Kidney (tissue), 14 donors: ENCODE data around the gene PARP15. TPM values are rescaled to one million over a fixed set of nuclear protein-coding genes. Genes with fewer than 3 reads are reported as not detected.

ENCODE experiments used
- DNase-seq, 5 donors: peaks; one replicate each; pipeline ENCODE4 v3.0.0-alpha.2; 2013 to 2020
- FAIRE-seq: peaks from 2 replicates; lab custom pipeline; 2012; peaks lifted over from hg19 to GRCh38; lab: Jason Lieb, UNC
- H3K27ac ChIP-seq, 2 donors: one replicate each; pipeline ENCODE4 v1.7.0; 2013; ENCODE audit warnings: low read depth in 2 of 2, low read length in 2 of 2, inconsistent platforms in 1 of 2
- H3K27me3 ChIP-seq: one replicate; pipeline ENCODE4 v1.7.1; 2013; ENCODE audit warnings: low read length, inconsistent platforms; ENCODE audit not compliant: control insufficient read depth, insufficient read depth
- H3K36me3 ChIP-seq, 3 donors: one replicate each; pipeline versions ENCODE4 v1.7.0 to v1.7.1; 2013; ENCODE audit warnings: low read length in 3 of 3, control low read depth in 1 of 3, inconsistent platforms in 1 of 3; ENCODE audit not compliant: insufficient read depth in 3 of 3, control insufficient read depth in 2 of 3
- H3K4me1 ChIP-seq, 3 donors: one replicate each; pipeline versions ENCODE4 v1.7.0 to v1.7.1; 2013; ENCODE audit warnings: low read length in 3 of 3, inconsistent platforms in 1 of 3, low read depth in 1 of 3; ENCODE audit not compliant: control insufficient read depth in 2 of 3, insufficient read depth in 2 of 3
- H3K4me3 ChIP-seq, 3 donors: one replicate each; pipeline versions ENCODE4 v1.7.0 to v1.8.1; 2013; ENCODE audit warnings: low read length in 3 of 3, control low read depth in 1 of 3, inconsistent platforms in 1 of 3
- H3K9ac ChIP-seq, 3 donors: one replicate each; pipeline versions ENCODE4 v1.7.0 to v1.7.1; 2013; ENCODE audit warnings: low read length in 3 of 3, control low read depth in 1 of 3, inconsistent platforms in 1 of 3
- H3K9me3 ChIP-seq, 3 donors: one replicate each; pipeline versions ENCODE4 v1.7.0 to v1.7.1; 2013; ENCODE audit warnings: low read length in 3 of 3, control low read depth in 1 of 3, inconsistent platforms in 1 of 3; ENCODE audit not compliant: control insufficient read depth in 2 of 3, insufficient read depth in 1 of 3
- intact Hi-C: fragments of 100-400 bp; cut with DNase I; formaldehyde crosslinking; loops from one replicate; pipeline ENCODE4 v1.11.1; 2022
- polyA plus RNA-seq: library from polyadenylated mRNA; stranded (reverse); fragments of 350-450 nt; fragmentation: Illumina TruSeq; extraction: RNeasy Lipid Tissue Mini Kit (QIAGEN cat#74804); gene quantifications from one replicate; pipeline ENCODE4 v1.2.3, GENCODE V29; 2014; ENCODE audit warnings: low read depth, low replicate concordance; ENCODE audit not compliant: insufficient read depth
- total RNA-seq: library from RNA; stranded (reverse); fragmentation: NEBNext Ultra II Directional; extraction: Animal tissue kit (Norgen Biotek cat#: 25700); gene quantifications from one replicate; pipeline ENCODE4 v1.2.1, GENCODE V29; 2021
- TF ChIP-seq, protein P1 (sequence below): IDR thresholded peaks from 3 replicates; pipeline ENCODE4 v1.5.1; 2012; ENCODE audit warnings: mild to moderate bottlenecking, moderate library complexity, borderline replicate concordance; ENCODE audit not compliant: insufficient read depth; ENCODE audit errors: extremely low read depth
- donor health status: control.
- donor health status: control.
- donor health status: control.
- donor health status: control.
- donor health status: control.
- donor health status: DM: yes; HTN: yes; CAD: no.
- donor health status: Normal renal cell carcinoma (clear cell type).

The PARP15 gene
- total and polyA plus RNA-seq, 2 donors from 2014 or later: 4.9 TPM; not detected in 1

DNA sequence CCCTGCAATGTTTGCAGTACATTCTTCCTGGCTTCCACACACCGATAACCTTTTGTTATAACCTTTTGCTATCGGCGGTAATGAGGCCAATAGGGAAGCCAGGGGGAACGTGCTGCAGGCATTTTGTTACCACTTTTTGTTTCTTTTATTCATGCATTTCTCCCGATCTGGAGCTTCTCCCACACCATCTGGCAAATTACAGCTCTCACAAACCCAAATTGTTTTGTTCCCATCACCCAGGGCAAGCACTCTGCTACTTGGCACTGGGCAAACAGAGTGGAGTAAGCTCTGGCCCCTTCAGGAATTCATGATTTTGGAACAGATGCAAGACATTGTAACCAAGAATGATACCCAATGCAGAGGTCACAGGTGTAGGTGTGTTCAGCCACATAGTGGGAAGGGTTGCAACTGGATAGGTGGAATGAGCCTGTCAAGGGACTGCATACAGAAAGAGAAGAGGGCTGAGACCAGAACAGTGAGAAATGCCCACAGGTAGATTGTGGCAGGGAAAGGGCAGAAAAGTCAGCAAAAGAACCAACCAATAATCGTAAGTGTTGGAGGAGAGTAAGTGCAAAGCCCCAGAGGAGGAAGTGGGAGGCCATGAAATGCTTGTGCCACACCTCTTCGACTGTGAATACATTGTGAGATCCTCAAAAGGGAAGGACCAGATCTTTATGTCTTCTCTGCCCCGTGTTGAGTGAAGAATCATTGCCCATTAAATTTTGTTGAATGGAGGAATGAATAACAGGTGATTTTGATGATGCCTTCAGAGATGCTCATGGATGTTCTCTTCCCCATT lies 45.8 kb downstream of the PARP15 start:
- H3K4me1 ChIP-seq: no peaks in the 10 kb centered on the region
- H3K4me3 ChIP-seq: no peak overlapping the region
- DNase-seq: no peak
- intact Hi-C loops: no loop called here
- H3K36me3 ChIP-seq: no peaks in the 10 kb centered on the region
- no peaks in the 10 kb centered on the region for H3K27me3 ChIP-seq
- H3K27ac ChIP-seq: no peak overlapping the region
- TF ChIP-seq, protein P1, sequence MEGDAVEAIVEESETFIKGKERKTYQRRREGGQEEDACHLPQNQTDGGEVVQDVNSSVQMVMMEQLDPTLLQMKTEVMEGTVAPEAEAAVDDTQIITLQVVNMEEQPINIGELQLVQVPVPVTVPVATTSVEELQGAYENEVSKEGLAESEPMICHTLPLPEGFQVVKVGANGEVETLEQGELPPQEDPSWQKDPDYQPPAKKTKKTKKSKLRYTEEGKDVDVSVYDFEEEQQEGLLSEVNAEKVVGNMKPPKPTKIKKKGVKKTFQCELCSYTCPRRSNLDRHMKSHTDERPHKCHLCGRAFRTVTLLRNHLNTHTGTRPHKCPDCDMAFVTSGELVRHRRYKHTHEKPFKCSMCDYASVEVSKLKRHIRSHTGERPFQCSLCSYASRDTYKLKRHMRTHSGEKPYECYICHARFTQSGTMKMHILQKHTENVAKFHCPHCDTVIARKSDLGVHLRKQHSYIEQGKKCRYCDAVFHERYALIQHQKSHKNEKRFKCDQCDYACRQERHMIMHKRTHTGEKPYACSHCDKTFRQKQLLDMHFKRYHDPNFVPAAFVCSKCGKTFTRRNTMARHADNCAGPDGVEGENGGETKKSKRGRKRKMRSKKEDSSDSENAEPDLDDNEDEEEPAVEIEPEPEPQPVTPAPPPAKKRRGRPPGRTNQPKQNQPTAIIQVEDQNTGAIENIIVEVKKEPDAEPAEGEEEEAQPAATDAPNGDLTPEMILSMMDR: no peak
- H3K9me3 ChIP-seq: no peaks in the 10 kb centered on the region
- H3K9ac ChIP-seq: no peak overlapping the region
- FAIRE-seq: no peak

- DNase-seq (no peak), FAIRE-seq (no peak)
- H3K9me3 ChIP-seq: no peaks in the 10 kb centered on the region
- no peaks in the 10 kb centered on the region for H3K36me3 ChIP-seq
- TF ChIP-seq, protein P1: no peak
- H3K4me3 ChIP-seq: no peak overlapping the region
- H3K27me3 ChIP-seq: no peaks in the 10 kb centered on the region
- intact Hi-C loops: no loop called here
- no peak overlapping the region for H3K9ac ChIP-seq
- no peaks in the 10 kb centered on the region for H3K4me1 ChIP-seq
- no peak overlapping the region for H3K27ac ChIP-seq
Measured at GRCh38 chr3:122626515-122627180, 49.2 kb downstream of the PARP15 start.

DNA sequence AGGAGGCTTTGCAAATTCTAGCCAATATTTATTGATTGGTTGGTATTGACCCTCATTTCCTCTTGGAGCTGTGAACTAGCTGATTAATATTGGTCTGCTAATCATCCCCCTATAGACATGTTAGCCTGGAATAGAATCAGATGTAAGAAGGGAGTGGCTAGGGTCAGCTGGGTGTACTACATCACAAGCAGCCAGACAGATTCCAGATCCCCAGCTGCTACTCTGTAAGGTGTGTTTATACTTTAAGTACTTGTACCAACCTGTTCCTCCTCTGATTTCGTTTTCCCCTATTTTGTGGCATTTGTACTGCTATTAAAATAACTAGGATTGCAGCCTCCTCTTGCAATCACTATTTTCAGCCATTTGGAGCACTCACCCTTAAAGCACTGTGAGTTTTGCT lies 49.9 kb downstream of the PARP15 start:
- Histone ChIP-seq H3K9ac (no peak overlapping the region), H3K27ac (no peak overlapping the region), H3K36me3 (no peaks in the 10 kb centered on the region), H3K4me3 (no peak overlapping the region), H3K4me1 (no peaks in the 10 kb centered on the region), H3K9me3 (no peaks in the 10 kb centered on the region), H3K27me3 (no peaks in the 10 kb centered on the region)
- TF ChIP-seq, protein P1: no peak
- no peak for DNase-seq
- intact Hi-C loops: no loop called here
- FAIRE-seq: no peak
